Sigmoid colon (tissue), 7 donors: ENCODE results near the gene RPS6KA5. TPM values are rescaled to one million over a fixed set of nuclear protein-coding genes. Genes with fewer than 3 reads are reported as not detected.

ENCODE experiments used
- DNase-seq: peaks from one replicate; pipeline ENCODE4 v3.0.0-alpha.2; 2019
- H3K27ac ChIP-seq, 4 donors: fragments of 200-600 bp; sonication (generic); one replicate each; pipeline ENCODE4 v1.5.1; 2016 to 2019; ENCODE audit warnings: mild to moderate bottlenecking in 1 of 4
- H3K27me3 ChIP-seq, 3 donors: fragments of 200-600 bp; sonication (generic); one replicate each; pipeline ENCODE4 v1.5.1; 2019; ENCODE audit warnings: mild to moderate bottlenecking in 1 of 3
- H3K36me3 ChIP-seq, 4 donors: fragments of 200-600 bp; sonication (generic); one replicate each; pipeline ENCODE4 v1.5.1; 2016 to 2019
- H3K4me1 ChIP-seq, 4 donors: fragments of 200-600 bp; sonication (generic); one replicate each; pipeline ENCODE4 v1.5.1; 2017 to 2019
- H3K4me3 ChIP-seq, 4 donors: fragments of 200-600 bp; sonication (generic); one replicate each; pipeline ENCODE4 v1.5.1; 2017 to 2019; ENCODE audit warnings: mild to moderate bottlenecking in 2 of 4, moderate library complexity in 1 of 4
- H3K9me3 ChIP-seq, 4 donors: fragments of 200-600 bp in 3 of 4; sonication (generic) in 3 of 4; one replicate each; pipeline versions ENCODE4 v1.5.1 to v1.6.1; 2013 to 2019
- CTCF ChIP-seq, 4 experiments: fragments of 450-650 bp in 3 of 4; fragments of 200-600 bp in 1 of 4; IDR thresholded peaks; one replicate each; pipeline ENCODE4 v1.5.1; 2016 to 2019; ENCODE audit warnings: antibody characterized with exemption in 4 of 4, mild to moderate bottlenecking in 3 of 4, moderate library complexity in 2 of 4
- EP300 ChIP-seq, 4 donors: sonication (generic); formaldehyde crosslinking; IDR thresholded peaks; one replicate each; pipeline ENCODE4 v1.6.1; 2017; ENCODE audit warnings: antibody characterized with exemption in 4 of 4
- POLR2A ChIP-seq, 2 donors: fragments of 450-650 bp; IDR thresholded peaks; one replicate each; pipeline ENCODE4 v1.6.1; 2016; ENCODE audit warnings: antibody characterized with exemption in 2 of 2, mild to moderate bottlenecking in 2 of 2, moderate library complexity in 2 of 2
- POLR2AphosphoS5 ChIP-seq, 4 donors: sonication (generic); formaldehyde crosslinking; IDR thresholded peaks; one replicate each; pipeline ENCODE4 v1.6.1; 2017; ENCODE audit warnings: antibody characterized with exemption in 4 of 4
- WGBS, 2 donors: extraction: QIAGEN DNeasy Blood & Tissue Kit; methylation state at CpG; one replicate each; pipeline ENCODE4 v1.1.7; 2013; 5-methylcytosine and 5-hydroxymethylcytosine counted together
- intact Hi-C: fragments of 100-400 bp; cut with DNase I; formaldehyde crosslinking; loops from one replicate; pipeline ENCODE4 v1.15.1; 2023
- polyA plus RNA-seq, 3 donors: library from polyadenylated mRNA; stranded (reverse); fragments of 200-250 nt; gene quantifications; one replicate each; pipeline ENCODE4 v1.2.3, GENCODE V29; 2013
- total RNA-seq, 4 donors: library from RNA; depleted of rRNA; stranded (reverse); fragments of >200 nt; gene quantifications; one replicate each; pipeline ENCODE4 v1.1.0, GENCODE V29; 2016
- donor health status: healthy with polysubstance abuse.
- donor health status: Bipolar disorder and iron deficiency.
- donor health status: healthy.

RPS6KA5 gene
- total and polyA plus RNA-seq, 7 donors, result 3.6 to 36.4 (median 18.2) TPM

GRCh38 chr14:91082282-91082681 is 21.8 kb upstream of the RPS6KA5 start:
- no peaks in the 10 kb centered on the region for H3K36me3 ChIP-seq
- 23 to 77% methylated on average over 3 of the region's 3 CpGs for WGBS, 2 donors
- no peak overlapping the region for H3K27ac ChIP-seq
- no peak overlapping the region for H3K4me3 ChIP-seq
- H3K9me3 ChIP-seq, result no peaks in the 10 kb centered on the region
- TF ChIP-seq POLR2AphosphoS5 (IDR thresholded peaks at IDR 0.05) (no peak), POLR2A (IDR thresholded peaks at IDR 0.05) (no peak), EP300 (IDR thresholded peaks at IDR 0.05) (no peak), CTCF (IDR thresholded peaks at IDR 0.05) (no peak)
- intact Hi-C loops, result no loop called here
- no peak for DNase-seq
- H3K4me1 ChIP-seq, result peaks cover 0 to 2% (median 0%) of the 10 kb centered on the region in 4 donors
- no peaks in the 10 kb centered on the region for H3K27me3 ChIP-seq

- TF ChIP-seq EP300 (IDR thresholded peaks at IDR 0.05) (no peak), CTCF (IDR thresholded peaks at IDR 0.05) (no peak), POLR2AphosphoS5 (IDR thresholded peaks at IDR 0.05) (no peak), POLR2A (IDR thresholded peaks at IDR 0.05) (no peak)
- DNase-seq, result no peak
- Histone ChIP-seq H3K27ac (no peak overlapping the region), H3K9me3 (no peaks in the 10 kb centered on the region), H3K27me3 (no peaks in the 10 kb centered on the region), H3K36me3 (no peaks in the 10 kb centered on the region), H3K4me1 (no peaks in the 10 kb centered on the region), H3K4me3 (no peak overlapping the region)
- 95% methylated on average over 6 of the region's 6 CpGs for WGBS, 2 donors
- intact Hi-C loops, result no loop called here
These were observed 19.6 kb upstream of the RPS6KA5 start for GRCh38 chr14:91080071-91080470.

- no peak for DNase-seq
- no peak for TF ChIP-seq EP300 (IDR thresholded peaks at IDR 0.05)
- TF ChIP-seq CTCF (IDR thresholded peaks at IDR 0.05), result no peak
- TF ChIP-seq POLR2A (IDR thresholded peaks at IDR 0.05), result no peak
- no peak for TF ChIP-seq POLR2AphosphoS5 (IDR thresholded peaks at IDR 0.05)
- H3K4me3 ChIP-seq, result no peak overlapping the region
- H3K36me3 ChIP-seq, result no peaks in the 10 kb centered on the region
- H3K4me1 ChIP-seq, result no peaks in the 10 kb centered on the region
- WGBS, 2 donors, result 79 to 94% methylated on average over 9 of the region's 9 CpGs
- H3K9me3 ChIP-seq, result no peaks in the 10 kb centered on the region
- no peaks in the 10 kb centered on the region for H3K27me3 ChIP-seq
- no peak overlapping the region for H3K27ac ChIP-seq
- intact Hi-C loops, result no loop called here
These were observed 17.8 kb upstream of the RPS6KA5 start for GRCh38 chr14:91078095-91078737.

GRCh38 chr14:91075553-91075952 is 15.1 kb upstream of the RPS6KA5 start:
- no peak for TF ChIP-seq POLR2AphosphoS5 (IDR thresholded peaks at IDR 0.05)
- no peak for TF ChIP-seq CTCF (IDR thresholded peaks at IDR 0.05)
- no peak for TF ChIP-seq EP300 (IDR thresholded peaks at IDR 0.05)
- TF ChIP-seq POLR2A (IDR thresholded peaks at IDR 0.05), result no peak
- no peaks in the 10 kb centered on the region for H3K36me3 ChIP-seq
- H3K4me3 ChIP-seq, result no peak overlapping the region
- intact Hi-C loops, result no loop called here
- no peaks in the 10 kb centered on the region for H3K27me3 ChIP-seq
- H3K27ac ChIP-seq, result no peak overlapping the region
- H3K4me1 ChIP-seq, result no peaks in the 10 kb centered on the region
- DNase-seq, result no peak
- WGBS, 2 donors, result 24 to 72% methylated on average over 5 of the region's 5 CpGs
- H3K9me3 ChIP-seq, result no peaks in the 10 kb centered on the region

GRCh38 chr14:91070572-91070971 is 10.1 kb upstream of the RPS6KA5 start:
- Histone ChIP-seq H3K27ac (no peak overlapping the region), H3K27me3 (no peaks in the 10 kb centered on the region), H3K9me3 (no peaks in the 10 kb centered on the region), H3K36me3 (no peaks in the 10 kb centered on the region), H3K4me1 (peaks cover 0 to 4% (median 0%) of the 10 kb centered on the region in 4 donors), H3K4me3 (no peak overlapping the region)
- intact Hi-C loops, result no loop called here
- TF ChIP-seq POLR2AphosphoS5 (IDR thresholded peaks at IDR 0.05), result no peak
- no peak for TF ChIP-seq POLR2A (IDR thresholded peaks at IDR 0.05)
- no peak for TF ChIP-seq EP300 (IDR thresholded peaks at IDR 0.05)
- no peak for TF ChIP-seq CTCF (IDR thresholded peaks at IDR 0.05)
- DNase-seq, result no peak
